Stimulated activated CD8-positive, alpha-beta memory T cell treated with anti-CD3 and anti-CD28 coated beads, Interleukin-7, amount 100 ng/mL, for 48 hours (primary cell): Measurements from ENCODE around the gene EDAR.

ENCODE experiments used
- DNase-seq, 2 donors: peaks; one replicate each; pipeline ENCODE4 v3.0.0-alpha.2; 2020; ENCODE audit warnings: low read depth in 1 of 2; ENCODE audit errors: extremely low read depth in 1 of 2

EDAR gene

DNA sequence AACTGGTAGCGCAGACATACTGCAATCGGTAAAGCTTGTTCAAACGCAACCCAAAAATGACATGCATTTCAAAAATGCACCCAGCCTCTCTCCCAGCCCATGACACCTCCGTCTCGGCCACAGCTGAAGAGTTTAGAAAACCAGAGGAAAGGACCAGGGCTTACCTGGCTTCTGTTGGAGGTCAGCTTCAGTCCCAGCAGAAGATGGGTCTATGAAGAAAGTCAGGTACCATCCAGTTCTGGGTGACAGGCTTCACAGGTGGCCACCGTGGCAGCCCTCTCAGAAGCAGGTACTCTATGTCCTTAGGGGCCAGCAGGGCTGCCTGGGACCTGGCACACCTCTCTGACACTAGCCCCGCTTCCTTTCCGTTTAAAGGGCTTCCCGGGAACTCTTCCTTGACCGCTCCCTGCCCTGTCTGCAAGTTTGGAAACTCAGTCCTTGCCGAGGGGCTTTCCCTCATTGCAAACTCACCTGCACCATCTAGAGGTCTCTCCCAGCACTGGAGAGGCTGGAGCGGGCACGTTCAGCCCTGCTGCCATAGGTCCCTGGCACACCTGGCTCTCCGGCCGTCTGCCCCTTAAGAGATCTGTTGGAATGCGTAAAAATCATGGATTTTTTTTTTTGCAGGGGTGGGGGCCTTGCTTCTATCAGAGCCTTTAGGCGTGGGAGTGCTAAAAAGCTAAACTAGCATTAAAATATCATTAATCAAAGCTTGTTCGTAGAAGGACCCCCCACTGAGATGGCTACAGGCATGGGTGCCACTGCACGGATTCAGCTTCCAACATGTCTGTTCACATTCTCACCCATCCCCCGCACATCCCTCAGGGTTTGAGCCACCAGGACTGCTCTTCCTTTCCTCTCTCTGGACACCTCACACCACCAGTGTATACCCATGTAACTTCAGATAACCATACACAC, at the start of gene EDAR:
EDAR (minus strand) TSS at position 425 of the 918 bp plus-strand sequence. CDS start 58,206 bp downstream, outside the sequence.
- no peak for DNase-seq

GRCh38 chr2:109033171-109033570, 44.2 kb upstream of the EDAR start:
- DNase-seq = no peak

DNA sequence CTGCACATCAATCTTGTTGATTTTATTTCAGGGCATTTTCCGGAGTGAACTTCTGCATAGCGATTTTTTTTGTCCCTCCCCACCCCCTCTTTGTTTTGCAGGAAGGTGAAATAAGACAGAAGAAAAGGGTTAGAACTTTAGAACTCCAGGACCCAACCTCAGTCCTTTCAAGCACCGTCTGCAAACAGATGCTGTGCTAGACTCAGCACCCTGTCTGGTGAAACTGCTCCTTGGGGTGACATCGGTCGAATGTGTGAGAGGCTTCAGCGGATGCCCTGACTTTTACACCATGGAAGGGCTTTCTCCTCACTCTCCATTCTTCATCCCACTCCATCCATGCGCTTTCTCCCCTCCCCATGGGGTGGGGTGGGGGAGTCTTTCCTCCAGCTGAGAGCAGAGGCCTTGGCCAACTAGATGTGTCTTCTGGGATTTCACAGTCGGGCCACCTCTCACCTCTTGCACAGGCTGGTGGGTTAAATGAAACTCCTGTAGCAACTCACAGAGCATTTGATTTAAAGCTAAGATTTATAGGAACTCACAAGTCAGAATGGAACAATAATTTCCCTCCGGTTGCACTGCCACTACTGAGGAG, 43.3 kb upstream of the EDAR start:
- DNase-seq = no peak

DNA sequence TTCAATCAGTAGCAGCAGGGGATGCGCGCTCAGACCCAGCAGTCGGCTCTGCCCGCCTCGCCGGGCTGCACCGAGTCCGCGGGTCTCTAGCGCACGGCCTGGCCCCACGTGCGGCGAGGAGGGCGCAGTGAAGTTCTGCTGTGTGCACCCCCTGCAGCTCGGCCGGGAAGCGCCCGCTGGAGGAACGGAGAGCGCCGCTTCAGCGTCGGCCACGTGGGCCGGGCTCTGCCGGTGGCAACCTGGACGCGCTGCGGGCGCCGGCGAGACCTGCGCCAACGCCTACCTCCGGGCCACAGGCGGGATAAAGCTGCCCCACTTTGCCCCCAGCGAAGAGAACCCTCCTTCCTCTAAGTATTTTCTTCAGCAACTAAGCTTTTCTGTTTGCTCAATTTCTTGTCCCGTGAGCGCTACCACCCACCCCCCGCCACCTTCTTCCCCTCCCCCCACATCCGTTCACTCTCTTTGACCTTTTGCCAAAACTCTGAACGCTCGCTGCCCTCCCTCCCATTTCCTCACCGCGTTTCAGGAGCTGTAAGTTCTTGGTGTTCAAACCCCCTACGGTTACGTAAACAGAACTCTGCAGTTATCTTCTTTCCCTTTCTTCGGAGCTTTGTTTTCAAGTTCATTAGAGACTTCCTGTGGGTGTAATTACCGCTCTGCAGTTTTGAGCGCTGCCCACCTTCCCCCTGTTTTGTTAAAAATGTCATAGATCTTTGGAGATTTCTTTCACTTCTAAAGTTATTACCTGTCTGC, 42.6 kb upstream of the EDAR start:
- peak in 1 of 2 donors; percentile 50 for DNase-seq

GRCh38 chr2:109030870-109031475, 42.0 kb upstream of the EDAR start:
- no peak for DNase-seq

DNA sequence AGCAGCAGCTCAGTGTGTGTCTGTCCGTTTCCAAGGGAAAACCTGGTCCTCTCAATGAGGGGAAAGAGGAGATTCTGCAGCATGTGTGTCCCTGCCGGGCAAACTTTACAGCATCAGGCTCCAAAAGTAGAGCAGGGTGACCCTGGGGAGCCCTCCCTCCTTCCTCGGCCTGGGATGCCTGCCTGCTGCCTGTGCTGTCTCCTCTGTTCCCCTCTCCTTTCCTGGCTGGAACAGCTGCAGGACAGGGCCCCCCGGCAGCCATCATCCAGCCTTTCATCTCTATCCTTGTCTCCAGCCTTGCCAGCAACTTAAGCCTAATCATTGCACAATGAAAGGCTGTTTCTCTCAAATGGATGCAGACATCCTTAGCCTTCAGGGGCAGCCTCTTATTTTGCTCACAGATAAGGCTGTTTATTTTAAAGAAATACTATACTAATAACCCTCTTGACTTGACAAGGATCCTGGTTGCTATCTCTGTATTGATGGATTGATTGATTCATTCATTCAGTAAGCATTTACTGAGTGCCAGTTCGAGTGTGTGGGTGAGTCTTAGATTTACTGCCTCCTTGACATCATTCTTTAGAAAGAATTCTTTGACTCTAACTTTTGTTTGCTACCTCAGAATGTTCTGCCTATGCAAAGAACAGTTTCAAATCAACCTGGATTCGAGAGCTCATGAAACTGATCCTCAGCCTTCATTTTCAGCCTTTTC, 40.6 kb upstream of the EDAR start:
- DNase-seq = no peak

GRCh38 chr2:109028738-109029489, 39.9 kb upstream of the EDAR start:
- DNase-seq = no peak

DNA sequence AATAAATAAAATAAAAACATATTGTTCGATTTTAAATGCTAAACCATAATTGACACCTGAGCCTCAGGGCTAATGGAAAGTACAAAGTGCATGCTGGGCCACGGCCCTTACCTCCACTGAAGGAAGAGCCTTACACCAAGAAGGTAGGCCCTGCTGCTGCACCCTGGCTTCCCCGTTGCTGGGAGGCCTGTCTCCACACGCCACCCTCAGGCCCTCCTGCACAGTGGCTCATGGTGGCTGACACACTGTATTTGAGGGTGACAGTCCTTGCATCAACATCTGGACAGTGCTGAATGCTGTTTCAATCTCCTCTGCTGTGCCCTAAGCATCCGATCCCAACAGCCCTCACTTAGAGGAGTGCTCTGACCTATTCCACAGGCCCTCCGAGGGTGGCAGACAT, 39.3 kb upstream of the EDAR start:
- no peak for DNase-seq

- DNase-seq = no peak
These were observed 38.7 kb upstream of the EDAR start for GRCh38 chr2:109027702-109028101.

DNA sequence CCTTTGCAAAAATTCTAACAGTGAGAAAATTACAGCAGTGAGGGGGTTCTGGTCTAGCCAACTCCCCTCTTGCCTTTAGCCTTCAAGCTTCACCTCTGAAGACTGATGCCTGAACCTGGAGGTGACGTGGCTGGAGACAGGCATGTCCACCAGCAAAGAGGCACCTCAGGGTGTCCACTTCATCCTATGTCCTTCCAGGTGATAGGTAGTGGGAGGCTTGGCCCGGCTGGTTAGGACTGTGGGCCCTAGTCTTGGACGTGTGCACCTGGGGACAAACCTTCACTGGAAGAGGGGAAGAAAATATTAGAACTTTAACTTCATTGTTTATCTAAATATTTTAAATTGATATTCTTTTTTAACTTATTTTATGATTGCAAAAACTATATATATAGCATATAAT, 35.5 kb upstream of the EDAR start:
- DNase-seq = no peak

DNA sequence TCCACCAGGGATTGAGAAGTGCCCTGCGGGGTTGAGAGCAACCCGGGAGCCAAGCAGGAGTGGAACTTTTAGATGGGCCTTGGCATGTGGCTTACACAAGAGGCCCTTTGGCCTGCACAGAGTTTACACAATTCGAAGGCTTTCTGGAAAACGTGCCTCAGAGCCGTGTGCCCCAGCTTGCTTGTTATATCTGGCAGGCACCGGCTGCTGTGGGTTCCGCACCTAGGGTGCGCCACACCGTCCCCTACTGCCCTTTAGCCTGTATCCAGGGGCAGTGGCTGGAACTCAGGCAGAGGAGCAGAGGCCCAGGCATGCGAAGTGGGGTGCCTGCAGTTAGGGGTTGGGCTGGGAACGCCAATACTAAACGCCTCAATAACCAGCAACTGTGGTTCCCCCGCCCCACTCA, 32.9 kb upstream of the EDAR start:
- no peak for DNase-seq

- DNase-seq = no peak
These were observed 31.2 kb upstream of the EDAR start for GRCh38 chr2:109020217-109020637.

DNA sequence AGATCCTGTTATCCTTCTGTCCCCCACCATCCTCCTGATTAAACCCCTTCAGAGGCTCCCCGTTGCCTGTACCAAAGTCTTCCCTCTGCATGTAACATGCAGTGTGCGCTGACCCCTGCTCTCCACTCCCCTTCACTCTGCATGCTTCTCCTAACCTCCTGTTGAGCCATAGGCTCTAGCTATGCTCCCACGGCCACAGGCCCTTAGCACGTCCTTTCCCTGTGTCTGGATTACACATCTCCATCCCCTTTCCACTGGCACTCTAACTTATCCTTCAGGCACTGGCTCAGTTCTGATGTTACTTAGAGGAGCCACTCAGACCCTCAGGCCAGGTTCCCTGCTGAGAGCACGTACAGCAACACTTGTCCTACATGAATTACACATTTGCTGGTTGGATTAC, 29.4 kb upstream of the EDAR start:
- DNase-seq = no peak

- no peak for DNase-seq
These were observed 28.0 kb upstream of the EDAR start for GRCh38 chr2:109017017-109017416.

DNA sequence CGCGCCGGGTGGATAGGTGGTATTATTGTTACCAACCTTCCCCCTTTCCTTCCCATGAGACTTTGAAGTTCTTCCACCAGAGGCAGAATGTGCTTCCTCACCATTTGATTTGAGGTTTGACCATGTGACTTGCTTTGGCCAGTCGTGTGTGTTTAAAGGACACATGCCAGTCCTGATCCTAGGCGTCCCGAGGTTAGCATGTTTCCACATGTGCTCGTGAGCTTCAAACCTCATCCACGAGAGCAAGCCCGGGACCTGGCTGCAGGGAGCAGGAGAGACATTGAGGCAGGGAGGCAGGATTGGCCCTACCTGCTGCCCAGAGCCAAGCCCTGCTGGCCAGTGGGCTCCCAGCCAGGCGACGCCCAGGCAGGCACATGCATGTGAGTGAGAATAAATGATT, 27.4 kb upstream of the EDAR start:
- DNase-seq = no peak

GRCh38 chr2:109014476-109014875, 25.5 kb upstream of the EDAR start:
- DNase-seq = no peak

DNA sequence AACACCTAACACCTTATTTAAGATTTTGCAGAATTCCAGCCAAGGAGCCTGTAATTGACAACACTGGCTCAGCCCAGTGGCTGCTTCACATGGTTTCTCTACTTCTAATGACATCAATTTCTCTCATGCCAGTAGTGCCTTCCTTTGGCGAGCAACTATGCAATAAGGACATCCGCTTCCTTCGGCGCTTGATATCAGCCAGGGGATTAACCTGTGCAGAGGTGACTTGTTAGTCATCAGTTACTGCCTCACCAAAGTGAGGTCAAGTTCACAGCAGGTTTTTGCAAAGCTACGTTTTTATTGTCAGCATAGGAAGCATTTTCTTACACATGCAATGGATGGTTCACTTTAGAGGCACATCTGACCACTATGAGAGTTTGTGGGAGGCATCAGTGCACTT, 24.0 kb upstream of the EDAR start:
- DNase-seq = no peak

DNA sequence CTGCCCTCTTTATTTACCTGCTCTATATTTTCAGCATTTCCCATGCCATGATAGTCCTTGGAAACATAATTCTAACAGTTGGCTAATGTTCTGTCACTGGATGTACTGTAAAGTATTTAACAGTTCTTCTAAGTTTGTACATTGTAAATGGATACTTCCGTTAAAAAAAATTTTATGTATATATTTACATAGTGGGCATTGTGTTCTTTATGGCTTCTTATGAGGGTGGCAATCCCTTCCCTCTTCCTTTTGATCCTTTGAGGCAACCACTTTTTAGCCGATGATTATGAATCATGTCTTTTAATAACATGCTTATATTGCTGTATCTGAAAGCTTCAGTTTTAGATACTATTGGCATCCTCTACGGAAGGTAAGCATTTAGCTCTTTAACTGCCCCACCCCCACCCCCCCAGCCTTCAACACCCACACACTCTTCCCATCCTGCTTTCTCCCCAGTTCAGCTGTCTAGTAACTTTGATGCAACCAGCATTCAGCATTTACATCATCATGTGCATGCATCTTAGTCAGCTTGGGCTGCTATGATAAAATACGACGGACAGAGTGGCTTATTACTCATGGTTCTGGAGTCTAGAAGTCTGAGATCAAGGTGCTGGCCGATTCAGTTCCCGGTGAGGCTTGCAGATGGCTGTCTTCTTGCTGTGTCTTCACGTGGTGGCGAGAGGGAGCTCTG, 21.0 kb upstream of the EDAR start:
- no peak for DNase-seq

- DNase-seq = no peak
These were observed 18.0 kb upstream of the EDAR start for GRCh38 chr2:109006971-109007370.
